ENCODE results near the gene LMNA.
A peak's percentile ranks its signal among the peaks of the same experiment; 100 is the strongest.
"Not testable (repeated sequence)": the region's sequence is repeated elsewhere in the genome, so short reads cannot be mapped to it uniquely, and the experiment has no call there.

The LMNA gene

DNA sequence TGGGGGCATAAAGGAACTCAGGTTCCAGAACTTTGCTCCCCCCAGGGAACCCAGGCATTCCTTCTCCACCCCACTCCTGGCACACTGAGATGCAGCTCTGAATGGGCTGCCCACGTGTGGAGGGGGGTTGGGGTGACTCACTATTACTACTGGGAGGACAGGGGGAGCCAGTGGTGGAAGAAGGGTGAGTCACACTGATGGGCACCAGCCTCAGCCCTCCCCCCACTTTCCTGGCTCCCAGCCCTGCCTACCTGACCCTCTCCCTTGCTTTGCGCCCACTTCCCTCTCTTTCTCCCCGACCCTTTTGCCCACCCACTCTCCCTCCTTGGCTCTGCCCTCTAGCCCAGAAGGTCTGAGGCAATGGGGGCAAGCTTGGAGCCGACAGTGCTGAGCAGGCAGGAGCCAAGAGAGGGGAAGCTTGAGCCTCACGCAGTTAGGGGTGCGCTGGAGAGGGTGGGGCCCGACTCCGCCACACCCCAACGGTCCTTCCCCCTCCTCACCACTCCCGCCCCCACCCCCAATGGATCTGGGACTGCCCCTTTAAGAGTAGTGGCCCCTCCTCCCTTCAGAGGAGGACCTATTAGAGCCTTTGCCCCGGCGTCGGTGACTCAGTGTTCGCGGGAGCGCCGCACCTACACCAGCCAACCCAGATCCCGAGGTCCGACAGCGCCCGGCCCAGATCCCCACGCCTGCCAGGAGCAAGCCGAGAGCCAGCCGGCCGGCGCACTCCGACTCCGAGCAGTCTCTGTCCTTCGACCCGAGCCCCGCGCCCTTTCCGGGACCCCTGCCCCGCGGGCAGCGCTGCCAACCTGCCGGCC, at the start of gene LMNA:
Gene LMNA (plus strand): TSS at position 611 of the 818 bp plus-strand sequence. CDS start 208 bp downstream, outside the sequence.
- peak; percentile 57 for DNase-seq

DNA sequence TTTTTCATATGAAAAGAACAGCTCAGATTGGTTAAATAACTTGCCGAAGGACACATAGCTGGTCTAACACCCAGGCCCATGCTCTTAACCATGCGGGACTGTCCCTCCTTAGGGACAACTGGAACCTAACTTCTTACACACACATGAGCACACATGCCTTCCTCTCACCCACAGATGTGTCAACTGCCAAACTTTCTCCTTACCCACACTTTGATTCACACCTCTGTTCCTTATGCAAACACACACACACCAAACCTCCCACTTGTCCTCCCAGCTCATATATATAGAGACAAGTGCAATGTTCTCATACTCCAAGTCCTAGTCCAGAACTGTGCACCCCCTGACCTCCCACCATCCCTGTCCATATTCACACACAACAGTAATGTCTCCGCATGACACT, 49.3 kb upstream of the LMNA start:
- no peak for DNase-seq

DNA sequence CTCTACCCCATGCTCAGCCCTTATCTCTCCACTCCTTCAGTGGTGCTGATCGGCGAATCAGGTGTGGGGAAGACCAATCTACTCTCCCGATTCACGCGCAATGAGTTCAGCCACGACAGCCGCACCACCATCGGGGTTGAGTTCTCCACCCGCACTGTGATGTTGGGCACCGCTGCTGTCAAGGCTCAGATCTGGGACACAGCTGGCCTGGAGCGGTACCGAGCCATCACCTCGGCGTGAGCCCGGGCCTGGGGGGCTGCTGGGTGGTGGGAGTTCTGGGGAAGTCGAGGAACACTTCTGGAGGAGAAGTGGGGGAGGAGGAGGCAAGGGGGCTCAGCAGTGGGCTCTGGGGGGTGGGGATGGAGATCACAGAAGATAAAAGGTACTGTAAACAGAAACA, 48.6 kb upstream of the LMNA start:
- no peak for DNase-seq

DNA sequence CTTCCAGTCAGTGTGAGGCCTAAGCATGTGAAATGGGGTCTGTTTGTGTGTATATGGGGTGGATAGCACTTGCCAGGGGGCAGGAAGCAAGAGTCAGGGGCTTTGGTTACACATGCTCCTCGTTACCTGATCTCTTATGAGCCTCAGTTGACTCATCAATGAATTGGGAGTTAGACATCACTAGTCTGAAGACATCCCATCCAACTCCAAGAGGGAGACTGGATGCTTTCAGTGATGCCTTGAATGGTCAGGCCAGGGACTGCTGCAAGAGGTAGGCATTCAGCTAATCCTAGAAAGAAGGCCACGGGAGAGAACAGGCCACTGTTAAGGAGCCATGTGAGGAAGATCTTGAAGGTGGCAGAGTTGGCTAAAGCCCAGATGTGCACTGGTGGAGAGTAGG, 47.2 kb upstream of the LMNA start:
- no peak for DNase-seq

DNA sequence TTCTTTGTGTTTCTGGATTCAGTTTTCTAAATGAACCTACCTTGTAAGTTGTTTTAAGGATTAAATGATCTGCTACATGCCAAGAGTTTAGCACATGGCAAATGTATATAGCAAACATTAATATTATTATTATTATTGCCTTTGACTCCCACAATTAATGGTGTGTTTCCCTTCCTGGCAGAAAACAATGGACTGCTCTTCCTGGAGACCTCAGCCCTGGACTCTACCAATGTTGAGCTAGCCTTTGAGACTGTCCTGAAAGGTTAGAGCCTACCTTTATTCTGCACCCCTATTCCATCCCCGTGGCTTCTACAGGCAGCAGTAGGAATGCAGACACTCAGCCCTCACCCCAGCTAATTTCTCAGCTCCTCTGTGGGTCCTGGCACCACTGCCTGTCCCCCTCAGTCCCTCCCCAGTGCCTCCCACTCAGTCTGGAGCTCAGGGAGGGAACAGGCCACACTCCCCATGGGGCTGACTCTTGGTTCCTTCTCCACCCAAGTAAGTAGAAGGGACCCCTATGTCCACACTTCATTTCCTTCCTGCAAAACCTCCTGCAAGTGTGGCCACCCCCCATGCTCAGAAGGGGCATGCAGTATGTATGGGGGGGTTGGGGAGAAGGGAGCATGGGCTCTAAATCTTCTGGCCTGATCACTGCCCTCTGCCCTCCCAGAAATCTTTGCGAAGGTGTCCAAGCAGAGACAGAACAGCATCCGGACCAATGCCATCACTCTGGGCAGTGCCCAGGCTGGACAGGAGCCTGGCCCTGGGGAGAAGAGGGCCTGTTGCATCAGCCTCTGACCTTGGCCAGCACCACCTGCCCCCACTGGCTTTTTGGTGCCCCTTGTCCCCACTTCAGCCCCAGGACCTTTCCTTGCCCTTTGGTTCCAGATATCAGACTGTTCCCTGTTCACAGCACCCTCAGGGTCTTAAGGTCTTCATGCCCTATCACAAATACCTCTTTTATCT, 44.7 kb upstream of the LMNA start:
- DNase-seq: no peak

DNA sequence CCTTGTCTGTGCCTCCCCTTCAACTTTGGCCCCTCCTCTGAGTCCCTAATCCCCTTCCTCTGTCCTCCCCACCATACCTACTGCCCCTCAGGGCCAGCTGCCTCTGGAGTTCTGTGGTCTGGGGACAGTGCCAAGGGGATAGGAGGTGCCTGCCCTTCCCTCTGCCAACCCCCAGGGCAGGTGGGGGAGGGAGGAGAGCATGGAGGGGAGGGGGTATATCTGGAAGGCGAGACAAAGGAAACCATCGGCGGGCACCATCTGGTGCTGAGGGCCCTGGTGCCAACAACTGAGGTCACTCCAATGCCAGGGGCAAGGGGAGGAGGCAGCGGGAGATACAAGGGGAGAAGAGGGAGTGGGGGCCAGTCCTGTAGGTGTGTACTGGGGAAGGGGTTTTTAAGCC, 44.0 kb upstream of the LMNA start:
- DNase-seq: peak; percentile 87

DNA sequence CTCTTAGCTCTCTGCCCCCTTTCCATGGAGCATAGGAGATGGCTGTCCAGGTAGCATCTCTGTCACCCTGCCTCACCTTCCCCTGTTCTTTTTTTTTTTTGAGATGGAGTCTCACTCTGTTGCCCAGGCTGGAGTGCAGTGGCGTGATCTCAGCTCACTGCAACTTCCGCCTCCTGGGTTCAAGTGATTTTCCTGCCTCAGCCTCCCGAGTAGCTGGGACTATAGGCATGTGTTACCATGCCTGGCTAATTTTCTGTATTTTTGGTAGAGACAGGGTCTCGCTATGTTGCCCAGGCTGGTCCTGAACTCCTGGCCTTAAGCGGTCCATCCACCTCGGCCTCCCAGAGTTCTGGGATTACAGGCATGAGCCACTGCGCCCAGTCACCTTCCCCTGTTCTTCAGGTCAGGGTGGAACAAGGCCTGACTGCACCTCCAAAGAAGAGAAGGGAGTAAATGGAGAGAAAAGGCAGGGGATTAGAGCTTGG, 43.1 kb upstream of the LMNA start:
- DNase-seq: not testable (repeated sequence)

DNA sequence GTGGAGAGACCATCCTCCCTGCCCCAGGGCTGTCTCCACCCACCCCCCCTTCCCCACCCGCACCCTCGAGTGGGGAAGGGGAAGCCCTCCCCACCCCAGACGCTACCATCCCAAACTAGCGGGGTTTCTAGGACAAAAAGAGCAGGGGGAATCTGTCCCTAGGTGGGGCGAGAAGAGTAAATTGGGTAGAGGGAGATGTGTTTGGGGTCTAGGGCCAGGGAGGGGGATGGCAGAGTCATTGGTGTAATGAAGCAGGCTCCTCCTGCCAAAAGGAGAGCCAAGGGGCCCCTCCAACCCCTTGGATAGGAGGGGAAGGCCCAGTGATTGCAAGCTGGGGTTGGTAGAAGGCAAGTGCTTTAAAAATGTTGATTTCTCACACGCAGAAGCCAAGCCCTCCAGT, 42.3 kb upstream of the LMNA start:
- no peak for DNase-seq

DNA sequence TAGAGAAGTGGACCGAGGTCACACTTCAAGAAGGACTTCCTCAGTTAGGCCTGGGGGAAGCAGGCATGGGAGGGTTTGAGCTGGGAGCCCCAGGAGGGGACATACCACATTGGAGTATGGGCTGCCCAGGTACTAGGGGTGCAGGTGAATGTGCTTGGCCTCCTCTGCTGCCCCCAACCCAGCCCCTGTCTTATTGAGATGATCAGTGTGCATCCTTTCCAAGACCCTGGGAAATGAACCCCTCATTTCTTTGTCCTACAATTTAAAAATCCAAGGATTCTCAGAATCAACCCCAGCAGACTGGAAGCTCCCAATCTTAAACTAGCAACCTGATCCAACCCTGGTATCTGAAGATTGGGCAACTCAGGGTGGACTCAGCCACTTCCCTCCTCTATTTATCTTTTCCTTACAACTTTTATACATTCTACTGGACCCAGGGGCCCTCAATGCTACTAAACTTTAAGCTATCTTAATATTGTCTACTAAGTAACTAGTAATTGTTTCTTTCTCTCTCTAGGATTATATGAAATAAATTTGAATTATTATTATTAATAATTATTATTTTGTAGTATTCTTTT, 41.3 kb upstream of the LMNA start:
- no peak for DNase-seq

DNA sequence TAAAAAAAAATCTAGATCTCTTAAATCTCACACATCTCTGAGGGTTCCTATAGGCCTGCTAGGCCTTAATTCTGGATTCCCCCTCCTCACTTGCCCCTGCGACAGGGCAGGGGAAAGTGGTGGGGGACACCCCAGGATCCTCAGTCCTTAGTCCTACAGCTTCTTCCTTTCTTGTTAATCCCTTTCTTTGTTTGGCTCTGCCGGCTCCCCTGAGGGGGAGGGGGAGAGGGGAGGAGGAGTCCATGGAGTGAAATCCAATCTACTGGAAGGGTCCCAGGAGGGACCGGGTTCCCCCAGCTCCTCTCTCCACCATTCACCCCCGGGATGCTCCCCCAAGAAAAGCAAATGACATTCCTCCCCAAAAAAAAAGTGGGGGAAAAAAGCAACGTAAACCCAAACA, 40.8 kb upstream of the LMNA start:
- no peak for DNase-seq

DNA sequence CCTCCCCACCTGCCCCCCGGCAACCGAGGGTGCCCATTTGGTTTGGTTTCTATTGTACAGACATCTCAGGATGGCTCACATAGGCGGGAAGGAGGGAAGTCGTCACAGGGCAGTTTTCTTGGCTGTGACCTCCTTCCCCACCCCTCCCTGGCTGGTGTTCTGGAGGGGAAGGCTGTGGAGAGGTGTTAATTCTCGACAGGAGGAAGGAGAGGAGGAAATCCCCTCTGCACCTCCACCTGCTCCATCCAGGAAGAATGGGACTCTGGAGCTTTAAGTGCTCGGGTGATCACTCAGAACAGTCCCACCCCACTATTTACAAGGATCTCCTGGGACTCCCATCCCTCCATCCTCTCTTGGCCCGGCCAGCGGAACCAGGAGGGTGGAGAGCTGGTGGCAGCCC, 39.9 kb upstream of the LMNA start:
- no peak for DNase-seq

DNA sequence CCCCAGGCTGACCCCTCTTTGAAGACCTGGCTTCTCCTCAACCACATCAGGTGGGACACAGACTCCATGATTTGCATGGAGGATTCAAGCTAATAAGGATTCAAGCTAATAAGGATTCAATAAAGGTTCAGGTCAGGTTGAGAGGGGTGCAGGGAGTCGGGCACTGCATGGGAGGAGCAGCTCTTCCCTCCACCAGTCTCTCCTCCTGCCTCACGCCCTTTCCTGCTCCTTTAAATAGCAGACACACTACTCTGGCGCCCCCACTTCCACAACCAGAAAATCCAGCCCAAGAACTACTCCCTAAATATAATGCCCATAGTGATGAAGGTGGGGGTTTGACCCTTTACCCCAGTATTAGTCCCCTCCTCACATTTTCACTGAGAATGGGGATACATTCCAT, 39.3 kb upstream of the LMNA start:
- DNase-seq: no peak

DNA sequence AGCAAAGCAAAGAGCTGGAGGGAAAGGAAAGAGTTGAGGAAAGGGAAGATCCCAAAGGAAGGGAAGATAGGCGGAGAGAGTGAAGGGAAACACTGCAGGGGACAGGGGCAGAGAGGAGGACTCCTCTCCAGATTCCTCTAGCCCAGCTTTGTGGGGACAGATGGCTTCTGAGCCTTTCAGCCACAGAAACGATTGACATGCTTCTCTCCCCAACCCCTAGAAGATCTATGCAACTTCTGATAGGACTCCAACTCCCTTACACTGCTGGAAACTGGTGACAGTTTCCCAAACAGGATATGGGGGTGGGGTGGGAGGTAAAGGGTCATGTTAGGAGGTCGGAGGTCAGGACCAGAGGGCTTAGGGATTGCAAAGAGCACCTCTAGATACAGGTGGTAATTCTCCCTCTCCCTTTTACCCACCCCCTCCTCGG, 38.7 kb upstream of the LMNA start:
- DNase-seq: no peak

DNA sequence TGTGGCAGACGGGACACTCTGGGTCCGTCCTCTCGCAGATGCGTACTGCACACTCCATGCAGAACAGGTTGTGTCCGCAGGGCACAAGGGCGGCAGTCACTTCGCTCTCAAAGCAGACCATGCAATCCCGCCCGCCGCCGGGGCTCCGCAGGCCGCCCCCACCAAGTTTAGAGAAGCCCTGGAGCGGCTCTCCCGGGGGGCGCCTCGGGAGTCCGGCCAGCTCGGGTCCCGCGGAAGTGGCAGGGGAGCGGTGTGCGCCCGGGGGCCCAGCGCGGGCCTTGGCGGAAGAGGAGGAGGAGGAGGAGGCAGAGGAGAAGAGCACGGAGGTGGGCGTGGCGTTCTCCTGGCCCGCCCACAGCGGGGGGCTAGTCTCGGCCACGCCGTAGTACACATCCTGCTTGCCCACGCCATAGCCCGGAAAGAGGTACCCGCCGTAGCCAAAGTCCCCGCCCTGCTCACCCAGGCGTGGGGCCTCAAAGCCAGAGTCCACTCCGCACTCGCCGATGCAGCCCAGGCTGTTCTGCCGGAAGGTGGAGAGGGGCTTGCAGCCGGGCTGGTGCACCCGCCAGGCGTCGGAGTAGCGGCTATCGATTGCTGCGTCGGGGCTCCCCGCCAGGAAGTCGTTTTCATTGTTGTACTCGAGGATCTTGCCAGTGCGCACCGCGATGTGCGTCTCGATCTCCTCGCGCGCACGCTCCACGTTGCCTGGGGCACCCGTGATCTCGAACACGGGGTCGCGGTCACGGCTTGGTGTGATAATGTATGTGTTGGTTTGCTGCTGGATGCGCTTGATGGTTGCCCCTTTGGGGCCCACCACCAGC, 37.7 kb upstream of the LMNA start:
- no peak for DNase-seq

DNA sequence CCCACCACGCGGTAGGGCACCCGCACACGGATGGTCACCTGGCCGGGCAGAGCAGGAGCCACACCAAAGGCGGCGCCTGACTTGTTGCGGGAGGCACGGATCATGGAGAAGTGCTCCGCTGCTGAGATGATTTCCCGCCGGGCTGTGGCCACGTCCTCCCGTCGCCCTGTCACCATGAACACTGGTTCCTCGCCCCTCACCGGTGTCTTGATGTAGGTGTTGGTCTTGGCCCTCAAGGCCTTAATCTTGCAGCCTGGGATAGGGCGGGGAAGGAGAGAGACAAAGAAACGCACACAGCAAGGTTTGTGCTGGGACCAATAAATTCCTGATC, 37.1 kb upstream of the LMNA start:
- no peak for DNase-seq

DNA sequence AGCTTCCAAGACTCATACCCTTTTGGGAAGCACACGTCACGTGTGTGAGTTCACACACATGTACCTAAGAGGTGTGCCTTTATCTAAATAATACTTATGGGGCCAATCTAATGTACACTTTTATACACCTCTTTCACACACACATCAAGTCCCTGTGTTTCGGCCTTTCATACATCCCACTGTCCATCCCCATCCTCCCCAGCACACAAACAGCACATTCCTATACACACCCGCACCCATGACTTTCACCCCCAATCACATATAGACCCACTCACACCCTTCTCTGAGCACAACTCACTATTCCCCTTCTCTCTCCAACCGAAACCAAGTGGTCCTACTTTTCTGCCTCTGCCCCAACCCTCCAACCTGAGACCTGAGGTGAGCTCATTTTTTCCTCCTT, 35.8 kb upstream of the LMNA start:
- no peak for DNase-seq

DNA sequence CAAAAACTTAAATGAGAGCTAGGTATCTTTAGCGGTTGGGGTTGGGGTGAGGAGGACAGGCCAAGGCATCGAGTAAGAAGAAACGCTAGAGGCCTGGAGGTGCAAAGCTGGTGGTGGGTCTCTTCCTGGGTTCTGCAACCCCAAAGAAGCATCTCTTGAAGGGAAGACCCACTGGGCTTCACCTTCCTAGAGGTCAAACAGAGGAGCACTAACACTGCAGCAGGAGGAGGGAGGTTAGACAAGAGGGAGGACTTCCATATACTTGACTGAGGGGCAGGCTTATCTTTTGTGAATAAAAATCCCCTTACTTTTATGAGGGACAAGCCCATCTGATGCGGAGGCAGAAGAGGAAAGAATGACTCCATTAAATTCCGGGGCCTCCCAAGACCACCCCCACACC, 34.7 kb upstream of the LMNA start:
- no peak for DNase-seq

DNA sequence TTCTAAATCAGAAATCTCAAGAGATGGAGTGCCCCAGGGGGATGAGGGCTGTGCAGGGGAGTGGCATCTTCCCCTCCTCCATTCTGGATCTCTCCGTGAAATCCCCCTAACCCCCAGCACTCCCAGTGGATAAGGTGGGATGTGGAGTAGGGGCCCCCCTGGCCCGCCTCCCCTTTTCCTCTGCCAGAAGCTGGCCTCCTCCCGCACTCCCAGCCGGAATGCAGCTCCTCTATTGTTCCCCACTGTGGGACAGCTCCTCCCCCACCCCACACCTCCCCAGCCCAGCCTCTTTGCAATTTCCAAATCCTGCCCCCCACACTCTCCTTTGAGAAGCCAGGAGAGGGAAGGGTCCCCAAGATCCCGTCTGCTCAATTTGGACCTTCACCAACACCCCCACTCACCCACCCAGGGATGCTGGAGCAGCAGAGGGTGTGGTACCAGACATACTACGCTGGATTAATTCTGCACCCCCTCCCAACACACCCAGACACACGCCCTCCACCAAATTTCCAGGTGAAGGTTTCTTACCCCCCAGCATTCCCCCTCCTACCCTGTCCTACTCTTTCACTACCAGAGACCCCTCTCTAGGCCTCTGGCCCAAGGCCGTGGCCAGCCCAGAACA, 34.2 kb upstream of the LMNA start:
- no peak for DNase-seq

DNA sequence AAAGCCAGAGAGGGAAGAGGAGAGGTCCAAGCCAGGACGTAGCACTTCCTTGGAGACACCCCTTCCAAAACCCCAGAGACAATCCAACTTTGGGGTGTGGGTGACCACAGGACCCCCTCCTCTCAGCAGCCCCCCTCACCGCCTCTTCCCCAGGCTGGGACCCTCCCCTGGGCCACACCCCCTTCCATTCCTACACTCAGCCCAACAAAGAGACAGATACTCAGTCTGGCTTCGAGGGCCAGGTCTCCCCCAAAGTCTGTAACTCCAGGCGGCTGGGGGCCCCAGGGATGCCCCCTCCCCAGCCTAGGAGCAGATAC, 33.7 kb upstream of the LMNA start:
- DNase-seq: no peak

DNA sequence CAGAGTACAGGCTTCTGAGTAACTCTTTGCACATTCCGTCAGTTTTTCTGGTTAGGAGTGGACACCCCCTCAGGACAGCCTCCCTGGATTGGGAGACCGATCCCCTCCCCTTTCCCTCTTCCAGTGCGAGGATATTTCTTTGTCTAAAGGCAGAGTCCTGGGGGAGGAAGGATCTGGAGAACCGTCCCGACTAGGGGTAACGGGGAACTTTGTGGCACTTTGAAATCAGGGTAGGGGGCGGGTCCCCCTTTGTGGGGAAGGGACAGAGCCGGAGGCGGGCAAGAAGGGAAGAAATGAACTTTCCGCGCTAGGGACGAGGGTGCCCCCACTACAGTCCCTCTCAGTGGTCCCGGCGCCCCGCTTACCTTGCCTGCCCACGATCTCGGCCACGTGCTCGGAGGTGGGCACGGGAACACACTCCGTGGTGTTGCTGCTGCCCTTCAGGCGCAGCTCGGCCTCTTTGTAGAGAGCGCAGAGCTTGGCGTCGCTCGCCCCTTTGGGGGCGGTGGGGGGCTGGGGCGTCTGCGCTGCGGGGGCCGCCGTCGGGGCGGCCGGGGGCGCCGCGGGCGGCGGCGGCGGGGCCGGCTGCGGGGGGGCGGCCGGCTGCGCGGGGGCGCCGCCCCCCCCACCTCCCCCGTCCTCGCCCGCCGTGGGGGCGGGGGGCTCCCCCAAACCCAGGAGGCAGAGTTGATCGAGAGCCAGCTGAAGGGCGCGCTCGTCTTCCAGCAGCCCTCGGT, 33.2 kb upstream of the LMNA start:
- no peak for DNase-seq

DNA sequence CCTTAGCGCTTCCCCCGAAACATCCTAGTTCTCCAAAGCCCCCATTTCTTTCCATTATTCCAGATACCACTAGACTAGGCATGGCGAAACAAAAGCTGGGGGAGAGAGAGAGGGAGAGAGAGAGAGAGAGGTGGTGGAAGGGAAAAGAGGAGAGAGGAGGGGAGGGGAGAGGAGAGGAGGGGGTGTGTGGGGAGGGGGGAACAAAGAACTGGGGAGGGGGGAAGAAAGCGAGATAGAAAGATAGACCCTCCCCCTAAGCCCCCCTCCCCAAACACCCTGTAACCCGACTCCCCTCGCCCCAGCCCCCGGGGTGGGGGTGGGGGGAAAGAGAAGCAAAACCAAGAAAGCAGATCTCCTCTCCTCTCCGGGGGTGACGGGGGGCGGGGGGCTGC, 32.6 kb upstream of the LMNA start:
- no peak for DNase-seq
